HEK293 (cell line): Measurements from ENCODE around the gene SNX13.

Source experiments
- CTCF ChIA-PET: fragments of 350-600 bp; formaldehyde crosslinking; extraction: SDS; loops from one replicate; lab custom pipeline; 2021; ENCODE audit warnings: antibody characterized with exemption; lab: Yijun Ruan, JAX
- POLR2A ChIA-PET: fragments of 300-600 bp; formaldehyde crosslinking; extraction: SDS; loops from one replicate; lab custom pipeline; 2020; ENCODE audit warnings: antibody characterized with exemption, inconsistent platforms; lab: Yijun Ruan, JAX
- H3K27ac ChIP-seq: fragments of 200-500 bp; sonication (Bioruptor generic); 2 replicates; pipeline ENCODE4 v1.5.1; 2014; ENCODE audit warnings: low read depth, low read length, control low read depth, inconsistent platforms; ENCODE audit errors: extremely low read depth
- H3K36me3 ChIP-seq, 2 experiments: fragments of 200-500 bp in 1 of 2; sonication (Bioruptor generic) in 1 of 2; 1 replicate in 1 of 2; 2 replicates in 1 of 2; pipeline ENCODE4 v1.5.1; 2014 to 2017; ENCODE audit warnings: inconsistent platforms in 2 of 2, low read length in 2 of 2; ENCODE audit not compliant: control insufficient read depth in 2 of 2, insufficient read depth in 1 of 2
- H3K4me1 ChIP-seq: fragments of 200-500 bp; sonication (Bioruptor generic); 2 replicates; pipeline ENCODE4 v1.5.1; 2014; ENCODE audit warnings: mild to moderate bottlenecking, low read length, inconsistent platforms; ENCODE audit not compliant: control insufficient read depth, insufficient read depth
- H3K4me3 ChIP-seq: 2 replicates; pipeline ENCODE4 v1.5.1; 2011; ENCODE audit warnings: low read depth, mild to moderate bottlenecking, control low read depth, low read length, moderate library complexity
- H3K9me3 ChIP-seq: fragments of 200-500 bp; sonication (Bioruptor generic); 2 replicates; pipeline ENCODE4 v1.5.1; 2014; ENCODE audit warnings: low read depth, low read length, inconsistent platforms; ENCODE audit not compliant: control insufficient read depth, insufficient read depth
- BCL11B ChIP-seq: fragments of 450-650 bp; formaldehyde crosslinking; IDR thresholded peaks from 2 replicates; pipeline ENCODE4 v1.5.1; 2016; ENCODE audit warnings: low read depth, missing biosample characterization, missing genetic modification characterization
- KLF1 ChIP-seq: fragments of 450-650 bp; formaldehyde crosslinking; IDR thresholded peaks from 2 replicates; pipeline ENCODE4 v1.5.1; 2016; ENCODE audit warnings: missing biosample characterization, missing genetic modification characterization
- KLF10 ChIP-seq: fragments of 450-650 bp; IDR thresholded peaks from 2 replicates; pipeline ENCODE4 v1.5.1; 2018; ENCODE audit warnings: missing biosample characterization, mild to moderate bottlenecking, missing genetic modification characterization
- OSR2 ChIP-seq: fragments of 450-650 bp; formaldehyde crosslinking; IDR thresholded peaks from 2 replicates; pipeline ENCODE4 v1.5.1; 2016; ENCODE audit warnings: missing biosample characterization, missing genetic modification characterization
- OVOL3 ChIP-seq: fragments of 450-650 bp; formaldehyde crosslinking; IDR thresholded peaks from 2 replicates; pipeline ENCODE4 v1.5.1; 2016; ENCODE audit warnings: missing biosample characterization, missing genetic modification characterization
- SALL2 ChIP-seq: fragments of 450-650 bp; formaldehyde crosslinking; IDR thresholded peaks from 2 replicates; pipeline ENCODE4 v1.5.0; 2017; ENCODE audit warnings: missing biosample characterization, mild to moderate bottlenecking, missing genetic modification characterization, borderline replicate concordance
- SETDB1 ChIP-seq: IDR thresholded peaks from one replicate; pipeline ENCODE4 v1.6.1; 2017; ENCODE audit warnings: mild to moderate bottlenecking, low read length, moderate library complexity, mixed read lengths; ENCODE audit not compliant: insufficient read length
- TCF7L2 ChIP-seq: IDR thresholded peaks from 2 replicates; pipeline ENCODE4 v1.6.1; 2011; ENCODE audit warnings: low read depth, mild to moderate bottlenecking, inconsistent platforms, low read length, moderate library complexity, borderline replicate concordance
- YY1 ChIP-seq: fragments of 450-650 bp; formaldehyde crosslinking; IDR thresholded peaks from 2 replicates; pipeline ENCODE4 v1.5.1; 2018; ENCODE audit warnings: missing biosample characterization, missing genetic modification characterization
- ZBTB20 ChIP-seq: fragments of 450-650 bp; formaldehyde crosslinking; IDR thresholded peaks from 2 replicates; pipeline ENCODE4 v1.5.1; 2016; ENCODE audit warnings: missing biosample characterization, missing genetic modification characterization
- ZFP37 ChIP-seq: fragments of 450-650 bp; formaldehyde crosslinking; IDR thresholded peaks from 2 replicates; pipeline ENCODE4 v1.5.1; 2016; ENCODE audit warnings: missing biosample characterization, missing genetic modification characterization
- ZNF138 ChIP-seq: fragments of 450-650 bp; formaldehyde crosslinking; IDR thresholded peaks from 2 replicates; pipeline ENCODE4 v1.5.1; 2016; ENCODE audit warnings: missing biosample characterization, missing genetic modification characterization, borderline replicate concordance
- ZNF146 ChIP-seq: fragments of 450-650 bp; formaldehyde crosslinking; IDR thresholded peaks from 2 replicates; pipeline ENCODE4 v1.5.1; 2016; ENCODE audit warnings: missing biosample characterization, missing genetic modification characterization
- ZNF16 ChIP-seq: fragments of 450-650 bp; formaldehyde crosslinking; IDR thresholded peaks from 2 replicates; pipeline ENCODE4 v1.5.1; 2016; ENCODE audit warnings: low read depth, missing biosample characterization, missing genetic modification characterization
- ZNF169 ChIP-seq: fragments of 450-650 bp; formaldehyde crosslinking; IDR thresholded peaks from 2 replicates; pipeline ENCODE4 v1.5.1; 2016; ENCODE audit warnings: missing biosample characterization, missing genetic modification characterization
- ZNF174 ChIP-seq: fragments of 450-650 bp; formaldehyde crosslinking; IDR thresholded peaks from 2 replicates; pipeline ENCODE4 v1.5.0; 2017; ENCODE audit warnings: missing biosample characterization, mild to moderate bottlenecking, missing genetic modification characterization
- ZNF324 ChIP-seq: fragments of 450-650 bp; formaldehyde crosslinking; IDR thresholded peaks from 2 replicates; pipeline ENCODE4 v1.5.1; 2016; ENCODE audit warnings: missing biosample characterization, missing genetic modification characterization
- ZNF366 ChIP-seq: fragments of 450-650 bp; formaldehyde crosslinking; conservative IDR thresholded peaks from 2 replicates; pipeline ENCODE4 v1.5.1; 2016; ENCODE audit warnings: missing biosample characterization, missing genetic modification characterization
- ZNF530 ChIP-seq: fragments of 450-650 bp; formaldehyde crosslinking; IDR thresholded peaks from 2 replicates; pipeline ENCODE4 v1.5.1; 2016; ENCODE audit warnings: low read depth, missing biosample characterization, missing genetic modification characterization
- ZNF585B ChIP-seq: fragments of 450-650 bp; formaldehyde crosslinking; IDR thresholded peaks from 2 replicates; pipeline ENCODE4 v1.5.1; 2016; ENCODE audit warnings: missing biosample characterization, missing genetic modification characterization
- ZNF621 ChIP-seq: fragments of 450-650 bp; formaldehyde crosslinking; IDR thresholded peaks from 2 replicates; pipeline ENCODE4 v1.5.1; 2017; ENCODE audit warnings: missing biosample characterization, missing genetic modification characterization
- ZNF623 ChIP-seq: fragments of 450-650 bp; formaldehyde crosslinking; IDR thresholded peaks from 2 replicates; pipeline ENCODE4 v1.5.1; 2016; ENCODE audit warnings: missing biosample characterization, missing genetic modification characterization
- ZNF654 ChIP-seq: fragments of 450-650 bp; formaldehyde crosslinking; IDR thresholded peaks from 2 replicates; pipeline ENCODE4 v1.5.1; 2016; ENCODE audit warnings: low read depth, missing biosample characterization, missing genetic modification characterization
- ZNF747 ChIP-seq: fragments of 450-650 bp; formaldehyde crosslinking; IDR thresholded peaks from 2 replicates; pipeline ENCODE4 v1.5.1; 2016; ENCODE audit warnings: missing biosample characterization, missing genetic modification characterization
- ZNF830 ChIP-seq: fragments of 450-650 bp; IDR thresholded peaks from 2 replicates; pipeline ENCODE4 v1.5.0; 2018; ENCODE audit warnings: missing biosample characterization, missing genetic modification characterization, low read depth, mild to moderate bottlenecking, moderate library complexity
- ZNF843 ChIP-seq: fragments of 450-650 bp; formaldehyde crosslinking; IDR thresholded peaks from 2 replicates; pipeline ENCODE4 v1.5.1; 2016; ENCODE audit warnings: missing biosample characterization, missing genetic modification characterization
- TF ChIP-seq, protein P1 (sequence below): fragments of 450-650 bp; formaldehyde crosslinking; IDR thresholded peaks from 2 replicates; pipeline ENCODE4 v1.5.1; 2016; ENCODE audit warnings: missing biosample characterization, missing genetic modification characterization
- TF ChIP-seq, protein P2 (sequence below): fragments of 450-650 bp; formaldehyde crosslinking; IDR thresholded peaks from 2 replicates; pipeline ENCODE4 v1.5.1; 2016; ENCODE audit warnings: missing biosample characterization, missing genetic modification characterization
- TF ChIP-seq, protein P3 (sequence below): fragments of 450-650 bp; formaldehyde crosslinking; IDR thresholded peaks from 2 replicates; pipeline ENCODE4 v1.5.1; 2016; ENCODE audit warnings: missing biosample characterization, missing genetic modification characterization

SNX13 gene

DNA sequence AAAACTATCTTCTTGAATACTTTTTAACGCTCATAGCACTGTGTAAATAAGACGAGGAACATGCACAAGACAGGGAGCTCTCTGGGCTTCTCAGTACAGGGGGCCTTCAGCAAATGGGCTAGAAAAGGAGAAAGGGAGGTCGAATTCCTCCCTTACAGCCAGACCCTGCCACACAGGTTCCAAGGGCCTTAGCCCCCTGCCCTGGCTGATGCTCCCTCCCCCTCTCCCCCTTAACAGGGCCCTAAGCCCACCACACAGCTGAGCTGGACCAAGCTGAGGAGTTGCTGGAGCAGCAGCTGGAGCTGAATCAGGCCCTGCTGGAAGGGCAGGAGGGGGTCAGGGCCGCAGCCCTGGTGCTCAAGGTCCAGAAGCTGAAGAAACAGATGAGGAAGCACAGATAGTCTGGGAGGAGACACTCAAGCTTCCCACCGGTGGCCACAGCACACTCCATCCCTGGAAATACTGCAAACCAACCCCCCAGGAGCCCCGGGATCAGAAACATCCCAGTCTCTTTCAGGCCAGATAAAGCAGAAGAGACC lies 153.9 kb downstream of the SNX13 start:
- Histone ChIP-seq H3K4me3 (no peak overlapping the region), H3K4me1 (no peaks in the 10 kb centered on the region), H3K27ac (no peak overlapping the region), H3K9me3 (no peaks in the 10 kb centered on the region), H3K36me3 (no peaks in the 10 kb centered on the region)
- POLR2A ChIA-PET = no interaction called here
- CTCF ChIA-PET = interaction anchor here (1.0 kb wide), 1 partner anchor 8 kb away, joined by 3 read pairs; no protein-coding TSS in a partner anchor
- TF ChIP-seq, protein P1, sequence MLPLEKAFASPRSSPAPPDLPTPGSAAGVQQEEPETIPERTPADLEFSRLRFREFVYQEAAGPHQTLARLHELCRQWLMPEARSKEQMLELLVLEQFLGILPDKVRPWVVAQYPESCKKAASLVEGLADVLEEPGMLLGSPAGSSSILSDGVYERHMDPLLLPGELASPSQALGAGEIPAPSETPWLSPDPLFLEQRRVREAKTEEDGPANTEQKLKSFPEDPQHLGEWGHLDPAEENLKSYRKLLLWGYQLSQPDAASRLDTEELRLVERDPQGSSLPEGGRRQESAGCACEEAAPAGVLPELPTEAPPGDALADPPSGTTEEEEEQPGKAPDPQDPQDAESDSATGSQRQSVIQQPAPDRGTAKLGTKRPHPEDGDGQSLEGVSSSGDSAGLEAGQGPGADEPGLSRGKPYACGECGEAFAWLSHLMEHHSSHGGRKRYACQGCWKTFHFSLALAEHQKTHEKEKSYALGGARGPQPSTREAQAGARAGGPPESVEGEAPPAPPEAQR (tag by site-specific recombination) = no peak
- TF ChIP-seq ZNF146 (tag by site-specific recombination) (no peak), ZNF747 (tag by site-specific recombination) (no peak), SALL2 (tag by site-specific recombination) (no peak)

DNA sequence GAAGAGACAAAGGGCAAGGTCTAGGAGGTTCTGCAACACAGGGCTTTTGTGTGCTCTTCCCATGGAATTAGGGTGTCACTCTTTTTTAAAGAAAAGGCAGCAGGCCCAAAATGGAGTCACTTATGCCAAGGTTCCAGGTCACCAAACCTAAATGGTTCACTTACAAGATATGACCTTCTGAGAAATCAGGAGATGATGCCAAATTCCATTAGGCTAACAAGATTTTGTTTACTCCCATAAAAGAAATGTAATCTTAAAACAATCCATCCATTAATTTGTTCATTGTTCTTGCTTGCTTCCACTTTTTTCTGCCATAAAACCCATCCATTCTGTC lies 158.1 kb downstream of the SNX13 start:
- Histone ChIP-seq H3K27ac (no peak overlapping the region), H3K4me1 (no peaks in the 10 kb centered on the region)

DNA sequence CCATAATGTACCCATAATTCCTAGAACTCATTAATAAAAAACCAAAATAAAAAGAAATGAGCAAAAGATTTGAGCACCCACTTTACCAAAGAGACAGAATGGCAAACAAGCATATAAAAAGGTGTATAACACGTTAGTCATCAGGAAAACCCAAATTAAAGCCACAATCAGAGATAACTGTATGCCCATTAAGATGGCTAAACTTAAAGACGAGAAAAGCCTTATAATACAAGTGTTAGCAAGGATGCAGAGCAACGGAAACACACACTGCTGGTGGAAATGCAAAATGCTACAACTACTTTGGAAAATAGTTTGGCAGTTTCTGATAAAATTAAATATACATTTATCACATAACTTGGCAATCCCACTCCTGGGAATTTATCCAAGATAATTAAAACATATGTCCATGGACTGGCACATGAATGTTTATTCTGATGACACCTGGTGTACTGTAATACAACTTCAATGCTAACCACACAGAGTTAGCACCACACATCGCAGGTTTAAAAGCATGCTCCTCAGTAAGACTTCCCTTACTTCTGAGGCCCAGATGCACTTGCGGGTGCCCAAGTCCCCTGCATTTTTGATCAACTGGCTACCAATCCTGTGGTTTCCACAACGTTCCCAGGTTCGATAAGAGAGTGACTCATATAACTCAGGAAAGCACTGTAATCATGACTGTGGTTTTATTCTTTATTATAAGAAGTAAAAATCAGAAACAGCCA lies 158.6 kb downstream of the SNX13 start:
- H3K4me3 ChIP-seq = no peak overlapping the region
- CTCF ChIA-PET = interaction anchor here (0.7 to 1.3 kb wide), 2 partner anchors 12 to 251 kb away, joined by 3 to 4 read pairs; no protein-coding TSS in a partner anchor
- no peak overlapping the region for H3K27ac ChIP-seq
- no peaks in the 10 kb centered on the region for H3K36me3 ChIP-seq
- TF ChIP-seq OVOL3 (no peak), KLF10 (tag by site-specific recombination) (no peak), ZNF366 (no peak), ZNF843 (no peak), ZBTB20 (tag by site-specific recombination) (no peak), BCL11B (tag by site-specific recombination) (no peak), ZNF621 (tag by site-specific recombination) (no peak), ZNF174 (no peak), ZNF324 (tag by site-specific recombination) (no peak), YY1 (no peak), ZNF138 (tag by site-specific recombination) (no peak), ZNF169 (tag by site-specific recombination) (no peak), KLF1 (tag by site-specific recombination) (no peak), TCF7L2 (no peak), ZNF623 (tag by site-specific recombination) (no peak), OSR2 (tag by site-specific recombination) (no peak)
- TF ChIP-seq, protein P2, sequence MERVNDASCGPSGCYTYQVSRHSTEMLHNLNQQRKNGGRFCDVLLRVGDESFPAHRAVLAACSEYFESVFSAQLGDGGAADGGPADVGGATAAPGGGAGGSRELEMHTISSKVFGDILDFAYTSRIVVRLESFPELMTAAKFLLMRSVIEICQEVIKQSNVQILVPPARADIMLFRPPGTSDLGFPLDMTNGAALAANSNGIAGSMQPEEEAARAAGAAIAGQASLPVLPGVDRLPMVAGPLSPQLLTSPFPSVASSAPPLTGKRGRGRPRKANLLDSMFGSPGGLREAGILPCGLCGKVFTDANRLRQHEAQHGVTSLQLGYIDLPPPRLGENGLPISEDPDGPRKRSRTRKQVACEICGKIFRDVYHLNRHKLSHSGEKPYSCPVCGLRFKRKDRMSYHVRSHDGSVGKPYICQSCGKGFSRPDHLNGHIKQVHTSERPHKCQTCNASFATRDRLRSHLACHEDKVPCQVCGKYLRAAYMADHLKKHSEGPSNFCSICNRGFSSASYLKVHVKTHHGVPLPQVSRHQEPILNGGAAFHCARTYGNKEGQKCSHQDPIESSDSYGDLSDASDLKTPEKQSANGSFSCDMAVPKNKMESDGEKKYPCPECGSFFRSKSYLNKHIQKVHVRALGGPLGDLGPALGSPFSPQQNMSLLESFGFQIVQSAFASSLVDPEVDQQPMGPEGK = no peak
- H3K9me3 ChIP-seq = no peaks in the 10 kb centered on the region
- no peaks in the 10 kb centered on the region for H3K4me1 ChIP-seq
- POLR2A ChIA-PET = no interaction called here

More for the DNA sequence above, 158.1 kb downstream of the SNX13 start:
- no peaks in the 10 kb centered on the region for H3K9me3 ChIP-seq
- ChIA-PET POLR2A (no interaction called here), CTCF (interaction anchor here (1.3 kb wide), 1 partner anchor 12 kb away, joined by 4 read pairs; no protein-coding TSS in a partner anchor)
- no peak overlapping the region for H3K4me3 ChIP-seq
- TF ChIP-seq, protein P3, sequence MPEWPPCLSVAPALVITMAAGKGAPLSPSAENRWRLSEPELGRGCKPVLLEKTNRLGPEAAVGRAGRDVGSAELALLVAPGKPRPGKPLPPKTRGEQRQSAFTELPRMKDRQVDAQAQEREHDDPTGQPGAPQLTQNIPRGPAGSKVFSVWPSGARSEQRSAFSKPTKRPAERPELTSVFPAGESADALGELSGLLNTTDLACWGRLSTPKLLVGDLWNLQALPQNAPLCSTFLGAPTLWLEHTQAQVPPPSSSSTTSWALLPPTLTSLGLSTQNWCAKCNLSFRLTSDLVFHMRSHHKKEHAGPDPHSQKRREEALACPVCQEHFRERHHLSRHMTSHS = no peak
- TF ChIP-seq ZNF16 (no peak), ZFP37 (no peak), SETDB1 (no peak), ZNF530 (tag by site-specific recombination) (no peak), ZNF654 (tag by site-specific recombination) (no peak), ZNF585B (tag by site-specific recombination) (no peak), ZNF830 (tag by site-specific recombination) (no peak)
- no peaks in the 10 kb centered on the region for H3K36me3 ChIP-seq
